ENCODE measurements around the gene RANBP10. TPM values are rescaled to one million over a fixed set of nuclear protein-coding genes. Genes with fewer than 3 reads are reported as not detected.

The RANBP10 gene
- total and polyA plus RNA-seq, 2 of the 13 experiments (the other 11 are each of a cell fraction or from before 2014, with no cell fraction given) = 9.2 to 22.7 TPM

DNA sequence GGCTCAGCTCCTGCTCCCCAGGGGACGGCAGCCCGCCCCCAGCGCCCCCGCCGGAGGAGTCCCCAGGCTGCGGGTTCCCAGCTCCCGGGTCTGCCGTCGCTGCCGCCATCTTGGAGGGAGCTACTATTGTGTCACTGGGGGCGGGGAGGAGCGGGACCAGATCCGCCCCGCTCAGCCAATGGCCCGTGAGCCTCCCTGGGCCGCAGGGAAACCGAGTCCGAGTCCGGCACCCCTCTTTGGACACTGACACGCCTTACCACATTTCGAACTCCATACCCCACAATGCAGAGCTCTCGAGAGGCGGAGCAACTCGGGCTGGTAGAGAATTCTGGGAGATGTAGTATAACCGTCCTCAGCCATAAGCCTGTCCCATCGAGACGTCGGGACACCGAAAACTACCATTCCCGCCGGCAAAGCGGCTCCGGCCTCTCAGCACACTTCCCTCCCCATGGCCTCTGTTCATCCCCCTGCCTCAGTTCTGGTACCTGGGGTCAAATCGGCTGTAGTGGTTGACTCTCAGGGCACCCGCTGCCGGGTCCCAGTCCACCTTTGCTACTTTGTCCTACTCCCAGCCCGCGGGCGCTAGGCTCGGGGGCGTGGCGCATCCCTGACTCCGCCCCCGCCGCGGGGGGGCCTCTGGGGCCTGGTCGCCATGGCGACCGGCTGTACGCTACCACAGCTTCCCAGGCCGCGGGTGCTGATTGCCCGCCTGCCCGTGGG is at the start of gene RANBP10, which contains the start of gene TSNAXIP1 (continued):
- TF ChIP-seq, protein P1, sequence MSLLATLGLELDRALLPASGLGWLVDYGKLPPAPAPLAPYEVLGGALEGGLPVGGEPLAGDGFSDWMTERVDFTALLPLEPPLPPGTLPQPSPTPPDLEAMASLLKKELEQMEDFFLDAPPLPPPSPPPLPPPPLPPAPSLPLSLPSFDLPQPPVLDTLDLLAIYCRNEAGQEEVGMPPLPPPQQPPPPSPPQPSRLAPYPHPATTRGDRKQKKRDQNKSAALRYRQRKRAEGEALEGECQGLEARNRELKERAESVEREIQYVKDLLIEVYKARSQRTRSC (CRISPR knock-in tag; IDR thresholded peaks at IDR 0.05; ENCODE audit: low read depth) = no peak
- TF ChIP-seq, protein P2, sequence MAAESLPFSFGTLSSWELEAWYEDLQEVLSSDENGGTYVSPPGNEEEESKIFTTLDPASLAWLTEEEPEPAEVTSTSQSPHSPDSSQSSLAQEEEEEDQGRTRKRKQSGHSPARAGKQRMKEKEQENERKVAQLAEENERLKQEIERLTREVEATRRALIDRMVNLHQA (CRISPR knock-in tag; IDR thresholded peaks at IDR 0.05) = no peak
- TF ChIP-seq ZNF562 (CRISPR knock-in tag; IDR thresholded peaks at IDR 0.05; ENCODE audit: borderline replicate concordance) (no peak), ZNF430 (CRISPR knock-in tag; IDR thresholded peaks at IDR 0.05) (peak; percentile 5), TMF1 (CRISPR knock-in tag; IDR thresholded peaks at IDR 0.05; ENCODE audit: low read depth) (0 out of 2 replicates have a peak, but pooled peaks have one; percentile 16), SYNCRIP (IDR thresholded peaks at IDR 0.05; ENCODE audit: insufficient read depth, low read depth, low read length) (no peak), PHF5A (CRISPR knock-in tag; IDR thresholded peaks at IDR 0.05; ENCODE audit: low read depth, unreplicated experiment) (no peak), KLF13 (CRISPR knock-in tag; IDR thresholded peaks at IDR 0.05) (peak; percentile 85; the same call in 1 of the 2 replicates), ZNF354B (CRISPR knock-in tag; IDR thresholded peaks at IDR 0.05) (no peak), PAWR (CRISPR knock-in tag; IDR thresholded peaks at IDR 0.05; ENCODE audit: borderline replicate concordance) (no peak), ZNF792 (CRISPR knock-in tag; IDR thresholded peaks at IDR 0.05) (peak; percentile 47; the same call in 1 of the 2 replicates), HES4 (CRISPR knock-in tag; IDR thresholded peaks at IDR 0.05; ENCODE audit: borderline replicate concordance) (peak; percentile 52), NR2F2 (IDR thresholded peaks at IDR 0.05; ENCODE audit: borderline replicate concordance, low read depth) (no peak), MAF1 (CRISPR knock-in tag; IDR thresholded peaks at IDR 0.05; ENCODE audit: borderline replicate concordance) (no peak), SNAPC5 (CRISPR knock-in tag; IDR thresholded peaks at IDR 0.05; ENCODE audit: borderline replicate concordance) (no peak), SP4 (CRISPR knock-in tag; IDR thresholded peaks at IDR 0.05) (peak; percentile 99)
- TF ChIP-seq, protein P3, sequence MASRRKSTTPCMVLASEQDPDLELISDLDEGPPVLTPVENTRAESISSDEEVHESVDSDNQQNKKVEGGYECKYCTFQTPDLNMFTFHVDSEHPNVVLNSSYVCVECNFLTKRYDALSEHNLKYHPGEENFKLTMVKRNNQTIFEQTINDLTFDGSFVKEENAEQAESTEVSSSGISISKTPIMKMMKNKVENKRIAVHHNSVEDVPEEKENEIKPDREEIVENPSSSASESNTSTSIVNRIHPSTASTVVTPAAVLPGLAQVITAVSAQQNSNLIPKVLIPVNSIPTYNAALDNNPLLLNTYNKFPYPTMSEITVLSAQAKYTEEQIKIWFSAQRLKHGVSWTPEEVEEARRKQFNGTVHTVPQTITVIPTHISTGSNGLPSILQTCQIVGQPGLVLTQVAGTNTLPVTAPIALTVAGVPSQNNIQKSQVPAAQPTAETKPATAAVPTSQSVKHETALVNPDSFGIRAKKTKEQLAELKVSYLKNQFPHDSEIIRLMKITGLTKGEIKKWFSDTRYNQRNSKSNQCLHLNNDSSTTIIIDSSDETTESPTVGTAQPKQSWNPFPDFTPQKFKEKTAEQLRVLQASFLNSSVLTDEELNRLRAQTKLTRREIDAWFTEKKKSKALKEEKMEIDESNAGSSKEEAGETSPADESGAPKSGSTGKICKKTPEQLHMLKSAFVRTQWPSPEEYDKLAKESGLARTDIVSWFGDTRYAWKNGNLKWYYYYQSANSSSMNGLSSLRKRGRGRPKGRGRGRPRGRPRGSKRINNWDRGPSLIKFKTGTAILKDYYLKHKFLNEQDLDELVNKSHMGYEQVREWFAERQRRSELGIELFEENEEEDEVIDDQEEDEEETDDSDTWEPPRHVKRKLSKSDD (CRISPR knock-in tag; IDR thresholded peaks at IDR 0.05; ENCODE audit: low read depth) = 0 out of 2 replicates have a peak, but pooled peaks have one; percentile 36
- TF ChIP-seq, protein P4, sequence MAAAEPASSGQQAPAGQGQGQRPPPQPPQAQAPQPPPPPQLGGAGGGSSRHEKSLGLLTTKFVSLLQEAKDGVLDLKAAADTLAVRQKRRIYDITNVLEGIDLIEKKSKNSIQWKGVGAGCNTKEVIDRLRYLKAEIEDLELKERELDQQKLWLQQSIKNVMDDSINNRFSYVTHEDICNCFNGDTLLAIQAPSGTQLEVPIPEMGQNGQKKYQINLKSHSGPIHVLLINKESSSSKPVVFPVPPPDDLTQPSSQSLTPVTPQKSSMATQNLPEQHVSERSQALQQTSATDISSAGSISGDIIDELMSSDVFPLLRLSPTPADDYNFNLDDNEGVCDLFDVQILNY (CRISPR knock-in tag; conservative IDR thresholded peaks at IDR 0.05) = peak; percentile 39; the same call in 1 of the 2 replicates
- TF ChIP-seq, protein P5, sequence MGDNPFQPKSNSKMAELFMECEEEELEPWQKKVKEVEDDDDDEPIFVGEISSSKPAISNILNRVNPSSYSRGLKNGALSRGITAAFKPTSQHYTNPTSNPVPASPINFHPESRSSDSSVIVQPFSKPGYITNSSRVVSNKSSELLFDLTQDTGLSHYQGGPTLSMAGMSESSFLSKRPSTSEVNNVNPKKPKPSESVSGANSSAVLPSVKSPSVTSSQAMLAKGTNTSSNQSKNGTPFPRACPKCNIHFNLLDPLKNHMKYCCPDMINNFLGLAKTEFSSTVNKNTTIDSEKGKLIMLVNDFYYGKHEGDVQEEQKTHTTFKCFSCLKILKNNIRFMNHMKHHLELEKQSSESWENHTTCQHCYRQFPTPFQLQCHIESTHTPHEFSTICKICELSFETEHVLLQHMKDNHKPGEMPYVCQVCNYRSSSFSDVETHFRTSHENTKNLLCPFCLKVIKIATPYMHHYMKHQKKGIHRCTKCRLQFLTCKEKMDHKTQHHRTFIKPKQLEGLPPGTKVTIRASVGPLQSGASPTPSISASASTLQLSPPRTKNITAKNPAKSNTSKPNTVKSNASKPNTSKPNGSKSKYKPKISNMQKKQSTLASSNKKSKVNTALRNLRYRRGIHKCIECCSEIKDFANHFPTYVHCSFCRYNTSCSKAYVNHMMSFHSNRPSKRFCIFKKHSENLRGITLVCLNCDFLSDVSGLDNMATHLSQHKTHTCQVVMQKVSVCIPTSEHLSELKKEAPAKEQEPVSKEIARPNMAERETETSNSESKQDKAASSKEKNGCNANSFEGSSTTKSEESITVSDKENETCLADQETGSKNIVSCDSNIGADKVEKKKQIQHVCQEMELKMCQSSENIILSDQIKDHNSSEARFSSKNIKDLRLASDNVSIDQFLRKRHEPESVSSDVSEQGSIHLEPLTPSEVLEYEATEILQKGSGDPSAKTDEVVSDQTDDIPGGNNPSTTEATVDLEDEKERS (CRISPR knock-in tag; IDR thresholded peaks at IDR 0.05) = 0 out of 2 replicates have a peak, but pooled peaks have one; percentile 51

Data from HepG2 (cell line).